ENCODE data around the gene SCAMP4.

GRCh38 chr19:1921825-1922224, 16.6 kb downstream of the SCAMP4 start:
- TF ChIP-seq GATA2 (IDR thresholded peaks at IDR 0.05; ENCODE audit: low read depth, low read length) (no peak), GATA3 (IDR thresholded peaks at IDR 0.05; ENCODE audit: low read depth, low read length) (no peak)

Data from SH-SY5Y (cell line).